ENCODE measurements around the gene HAUS7. TPM values are rescaled to one million over a fixed set of nuclear protein-coding genes. Genes with fewer than 3 reads are reported as not detected.

The HAUS7 gene
- total RNA-seq, 1 donor from 2014 or later, result 22.3 TPM

- Mint-ChIP-seq H3K27me3 (peaks cover 29% of the 10 kb centered on the region), H3K27ac (no peak overlapping the region), H3K4me1 (ENCODE audit: low read depth) (no peaks in the 10 kb centered on the region), H3K36me3 (ENCODE audit: insufficient read depth) (no peaks in the 10 kb centered on the region), H3K4me3 (ENCODE audit: low read depth) (no peak overlapping the region), H3K9me3 (ENCODE audit: low read depth) (peaks cover 5% of the 10 kb centered on the region)
- no peak for DNase-seq (ENCODE audit: low spot score, unreplicated experiment)
- TF ChIP-seq, protein P1, sequence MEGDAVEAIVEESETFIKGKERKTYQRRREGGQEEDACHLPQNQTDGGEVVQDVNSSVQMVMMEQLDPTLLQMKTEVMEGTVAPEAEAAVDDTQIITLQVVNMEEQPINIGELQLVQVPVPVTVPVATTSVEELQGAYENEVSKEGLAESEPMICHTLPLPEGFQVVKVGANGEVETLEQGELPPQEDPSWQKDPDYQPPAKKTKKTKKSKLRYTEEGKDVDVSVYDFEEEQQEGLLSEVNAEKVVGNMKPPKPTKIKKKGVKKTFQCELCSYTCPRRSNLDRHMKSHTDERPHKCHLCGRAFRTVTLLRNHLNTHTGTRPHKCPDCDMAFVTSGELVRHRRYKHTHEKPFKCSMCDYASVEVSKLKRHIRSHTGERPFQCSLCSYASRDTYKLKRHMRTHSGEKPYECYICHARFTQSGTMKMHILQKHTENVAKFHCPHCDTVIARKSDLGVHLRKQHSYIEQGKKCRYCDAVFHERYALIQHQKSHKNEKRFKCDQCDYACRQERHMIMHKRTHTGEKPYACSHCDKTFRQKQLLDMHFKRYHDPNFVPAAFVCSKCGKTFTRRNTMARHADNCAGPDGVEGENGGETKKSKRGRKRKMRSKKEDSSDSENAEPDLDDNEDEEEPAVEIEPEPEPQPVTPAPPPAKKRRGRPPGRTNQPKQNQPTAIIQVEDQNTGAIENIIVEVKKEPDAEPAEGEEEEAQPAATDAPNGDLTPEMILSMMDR (IDR thresholded peaks at IDR 0.05; ENCODE audit: unreplicated experiment), result no peak
Measured at GRCh38 chrX:153410373-153410772, 60.0 kb downstream of the HAUS7 start.

- Mint-ChIP-seq H3K4me3 (ENCODE audit: low read depth) (no peak overlapping the region), H3K27ac (no peak overlapping the region), H3K4me1 (ENCODE audit: low read depth) (no peaks in the 10 kb centered on the region), H3K36me3 (ENCODE audit: insufficient read depth) (no peaks in the 10 kb centered on the region), H3K9me3 (ENCODE audit: low read depth) (peaks cover 5% of the 10 kb centered on the region), H3K27me3 (peaks cover 32% of the 10 kb centered on the region)
- TF ChIP-seq, protein P1 (IDR thresholded peaks at IDR 0.05; ENCODE audit: unreplicated experiment), result no peak
- no peak for DNase-seq (ENCODE audit: low spot score, unreplicated experiment)
Measured at GRCh38 chrX:153409414-153410101, 60.8 kb downstream of the HAUS7 start.

DNA sequence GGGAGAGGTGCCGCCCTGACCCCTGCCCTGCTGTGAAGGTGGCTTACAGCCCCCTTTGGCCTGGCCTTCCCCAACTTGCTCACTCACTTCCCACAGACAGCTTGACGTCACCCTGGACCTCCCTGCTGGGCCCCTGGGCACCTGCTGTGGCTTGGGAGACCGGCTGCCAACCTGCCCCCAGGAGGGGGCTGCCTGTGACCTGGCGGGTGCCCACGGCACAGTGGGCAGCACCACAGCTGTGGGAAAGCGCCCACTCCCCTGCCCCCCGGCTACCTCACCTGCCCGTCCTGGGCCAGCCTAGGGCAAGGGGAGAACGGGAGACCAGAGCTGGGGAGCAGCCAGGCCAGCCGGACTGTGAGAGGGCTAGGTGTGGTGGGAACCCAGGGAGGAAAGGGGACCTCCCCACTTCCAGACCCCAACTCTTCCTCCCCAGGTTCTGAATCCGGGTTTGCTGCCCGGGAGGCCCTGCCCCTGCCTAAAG, 61.5 kb downstream of the HAUS7 start:
- TF ChIP-seq, protein P1 (IDR thresholded peaks at IDR 0.05; ENCODE audit: unreplicated experiment), result no peak
- Mint-ChIP-seq H3K36me3 (ENCODE audit: insufficient read depth) (no peaks in the 10 kb centered on the region), H3K4me1 (ENCODE audit: low read depth) (no peaks in the 10 kb centered on the region), H3K4me3 (ENCODE audit: low read depth) (no peak overlapping the region), H3K27me3 (peaks cover 34% of the 10 kb centered on the region), H3K27ac (no peak overlapping the region), H3K9me3 (ENCODE audit: low read depth) (peaks cover 5% of the 10 kb centered on the region)
- DNase-seq (ENCODE audit: low spot score, unreplicated experiment), result no peak

DNA sequence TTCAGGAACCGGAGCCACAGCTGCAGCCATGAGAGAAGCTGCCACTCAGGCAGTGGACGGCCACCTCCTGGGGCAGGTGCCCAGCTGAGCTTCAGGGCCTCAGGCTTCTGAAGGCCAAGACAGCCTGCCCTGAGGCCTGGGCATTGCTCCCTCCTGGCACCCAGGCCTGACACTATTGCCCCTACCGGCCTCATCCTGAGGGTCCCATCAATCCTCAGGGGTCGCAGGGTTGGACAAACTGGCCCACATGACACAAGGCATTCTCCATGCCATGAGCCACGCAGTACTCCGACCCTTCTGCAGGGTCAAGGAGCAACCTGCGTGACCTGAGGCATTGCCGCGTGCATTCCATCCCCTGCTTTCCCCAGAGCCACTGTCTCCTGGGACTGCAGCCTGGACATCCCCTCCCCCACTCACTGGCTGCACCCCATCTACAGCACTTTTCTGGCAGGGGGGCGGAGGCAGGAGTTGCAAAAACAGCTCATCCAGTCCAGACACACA, 62.1 kb downstream of the HAUS7 start:
- DNase-seq (ENCODE audit: low spot score, unreplicated experiment), result no peak
- Mint-ChIP-seq H3K36me3 (ENCODE audit: insufficient read depth) (no peaks in the 10 kb centered on the region), H3K4me3 (ENCODE audit: low read depth) (no peak overlapping the region), H3K27ac (no peak overlapping the region), H3K4me1 (ENCODE audit: low read depth) (no peaks in the 10 kb centered on the region), H3K9me3 (ENCODE audit: low read depth) (peaks cover 7% of the 10 kb centered on the region), H3K27me3 (peaks cover 33% of the 10 kb centered on the region)
- TF ChIP-seq, protein P1 (IDR thresholded peaks at IDR 0.05; ENCODE audit: unreplicated experiment), result no peak

GRCh38 chrX:153407736-153408135, 62.6 kb downstream of the HAUS7 start:
- Mint-ChIP-seq H3K4me1 (ENCODE audit: low read depth) (no peaks in the 10 kb centered on the region), H3K36me3 (ENCODE audit: insufficient read depth) (no peaks in the 10 kb centered on the region), H3K27ac (no peak overlapping the region), H3K9me3 (ENCODE audit: low read depth) (peaks cover 12% of the 10 kb centered on the region), H3K4me3 (ENCODE audit: low read depth) (no peak overlapping the region), H3K27me3 (peaks cover 39% of the 10 kb centered on the region)
- TF ChIP-seq, protein P1 (IDR thresholded peaks at IDR 0.05; ENCODE audit: unreplicated experiment), result no peak
- DNase-seq (ENCODE audit: low spot score, unreplicated experiment), result no peak
